Thyroid gland (tissue), 4 donors: ENCODE results near the gene USP44. TPM values are rescaled to one million over a fixed set of nuclear protein-coding genes. Genes with fewer than 3 reads are reported as not detected.

Source experiments
- DNase-seq, 2 donors: peaks; one replicate each; pipeline ENCODE4 v3.0.0-alpha.2; 2019
- H3K27ac ChIP-seq, 3 donors: fragments of 200-600 bp; sonication (generic); 1 replicate in 2 of 3; 2 replicates in 1 of 3; pipeline ENCODE4 v1.5.1; 2016 to 2019; ENCODE audit warnings: mild to moderate bottlenecking in 1 of 3, moderate library complexity in 1 of 3
- H3K27me3 ChIP-seq: fragments of 200-600 bp; sonication (generic); one replicate; pipeline ENCODE4 v1.5.1; 2019
- H3K36me3 ChIP-seq, 2 donors: fragments of 200-600 bp; sonication (generic); one replicate each; pipeline ENCODE4 v1.5.1; 2016 to 2019
- H3K4me1 ChIP-seq, 2 donors: fragments of 200-600 bp; sonication (generic); one replicate each; pipeline ENCODE4 v1.5.1; 2017 to 2019
- H3K4me3 ChIP-seq, 3 donors: fragments of 200-600 bp; sonication (generic); replicated peaks in 1 of 3; 1 replicate in 2 of 3; 2 replicates in 1 of 3; pipeline ENCODE4 v1.5.1; 2016; ENCODE audit warnings: mild to moderate bottlenecking in 1 of 3
- H3K9me3 ChIP-seq: fragments of 200-600 bp; sonication (generic); one replicate; pipeline ENCODE4 v1.5.1; 2017
- POLR2A ChIP-seq, 2 donors: fragments of 450-650 bp; IDR thresholded peaks; one replicate each; pipeline ENCODE4 v1.6.1; 2017; ENCODE audit warnings: antibody characterized with exemption in 2 of 2, mild to moderate bottlenecking in 2 of 2, moderate library complexity in 1 of 2
- WGBS, 2 donors: methylation state at CpG; one replicate each; pipeline ENCODE4 v1.1.5; 2017; 5-methylcytosine and 5-hydroxymethylcytosine counted together
- intact Hi-C: fragments of 100-400 bp; cut with DNase I; formaldehyde crosslinking; loops from one replicate; pipeline ENCODE4 v1.15.1; 2023
- total RNA-seq, 4 donors: library from RNA; depleted of rRNA; stranded (reverse); fragments of >200 nt; gene quantifications; one replicate each; pipeline ENCODE4 v1.2.3, GENCODE V29; 2016
- TF ChIP-seq, protein P1 (sequence below), 6 experiments: fragments of 200-600 bp in 3 of 6; fragments of 450-650 bp in 3 of 6; sonication (generic) in 3 of 6; IDR thresholded peaks; one replicate each; pipeline ENCODE4 v1.5.1; 2016 to 2019; ENCODE audit warnings: antibody characterized with exemption in 6 of 6, mild to moderate bottlenecking in 2 of 6, inconsistent platforms in 1 of 6, moderate library complexity in 1 of 6

Gene USP44
- total RNA-seq, 4 donors from 2014 or later, result 2.8 to 9.1 (median 6.3) TPM

DNA sequence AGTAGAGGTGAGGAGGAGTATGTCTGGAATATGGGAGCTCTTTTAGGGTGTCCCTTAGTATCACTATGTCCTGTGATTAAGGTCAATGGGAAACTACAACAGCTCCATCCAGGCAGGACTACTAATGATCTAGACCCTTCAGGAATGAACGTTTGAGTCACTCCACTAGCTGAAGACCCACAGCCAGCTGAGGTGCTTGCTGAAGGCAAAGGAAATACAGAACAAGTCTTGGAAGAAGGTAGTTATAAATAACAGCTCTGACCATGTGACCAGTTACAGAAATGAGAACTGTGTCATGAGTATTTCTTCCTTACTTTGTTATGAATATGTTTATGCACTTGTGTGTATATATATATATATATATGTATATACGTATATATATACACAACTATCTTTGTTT lies 40.5 kb upstream of the USP44 start:
- no peaks in the 10 kb centered on the region for H3K27me3 ChIP-seq
- H3K27ac ChIP-seq, result no peak overlapping the region
- H3K4me3 ChIP-seq, result no peak overlapping the region
- TF ChIP-seq, protein P1, sequence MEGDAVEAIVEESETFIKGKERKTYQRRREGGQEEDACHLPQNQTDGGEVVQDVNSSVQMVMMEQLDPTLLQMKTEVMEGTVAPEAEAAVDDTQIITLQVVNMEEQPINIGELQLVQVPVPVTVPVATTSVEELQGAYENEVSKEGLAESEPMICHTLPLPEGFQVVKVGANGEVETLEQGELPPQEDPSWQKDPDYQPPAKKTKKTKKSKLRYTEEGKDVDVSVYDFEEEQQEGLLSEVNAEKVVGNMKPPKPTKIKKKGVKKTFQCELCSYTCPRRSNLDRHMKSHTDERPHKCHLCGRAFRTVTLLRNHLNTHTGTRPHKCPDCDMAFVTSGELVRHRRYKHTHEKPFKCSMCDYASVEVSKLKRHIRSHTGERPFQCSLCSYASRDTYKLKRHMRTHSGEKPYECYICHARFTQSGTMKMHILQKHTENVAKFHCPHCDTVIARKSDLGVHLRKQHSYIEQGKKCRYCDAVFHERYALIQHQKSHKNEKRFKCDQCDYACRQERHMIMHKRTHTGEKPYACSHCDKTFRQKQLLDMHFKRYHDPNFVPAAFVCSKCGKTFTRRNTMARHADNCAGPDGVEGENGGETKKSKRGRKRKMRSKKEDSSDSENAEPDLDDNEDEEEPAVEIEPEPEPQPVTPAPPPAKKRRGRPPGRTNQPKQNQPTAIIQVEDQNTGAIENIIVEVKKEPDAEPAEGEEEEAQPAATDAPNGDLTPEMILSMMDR (IDR thresholded peaks at IDR 0.05), result no peak
- no peak for TF ChIP-seq POLR2A (IDR thresholded peaks at IDR 0.05)
- H3K4me1 ChIP-seq, result peaks cover 0 to 7% of the 10 kb centered on the region in 2 donors
- no peaks in the 10 kb centered on the region for H3K36me3 ChIP-seq
- no peak for DNase-seq
- no peaks in the 10 kb centered on the region for H3K9me3 ChIP-seq
- WGBS, 2 donors, result 60 to 63% methylated on average over 2 of the region's 2 CpGs
- intact Hi-C loops, result no loop called here

DNA sequence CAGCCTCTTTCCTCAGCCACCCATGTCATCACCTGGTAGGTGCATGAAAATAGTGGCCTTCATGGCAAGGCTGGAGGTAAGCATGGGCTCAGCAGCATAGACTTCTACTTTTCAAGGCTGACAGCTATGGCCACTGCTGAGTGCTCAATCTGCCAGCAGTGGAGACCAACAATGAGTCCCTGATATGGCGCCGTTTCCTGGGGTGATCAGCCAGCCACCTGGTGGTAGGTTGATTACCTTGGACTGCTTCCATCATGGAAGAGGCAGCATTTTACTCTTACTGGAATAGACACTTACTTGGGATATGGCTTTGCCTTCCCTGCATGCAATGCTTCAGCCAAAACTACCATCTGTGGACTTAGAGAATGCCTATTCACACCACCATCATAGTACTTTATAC lies 39.5 kb upstream of the USP44 start:
- no peak for DNase-seq
- Histone ChIP-seq H3K27ac (no peak overlapping the region), H3K27me3 (no peaks in the 10 kb centered on the region), H3K4me1 (peaks cover 0 to 7% of the 10 kb centered on the region in 2 donors), H3K4me3 (no peak overlapping the region), H3K9me3 (no peaks in the 10 kb centered on the region), H3K36me3 (no peaks in the 10 kb centered on the region)
- intact Hi-C loops, result no loop called here
- TF ChIP-seq, protein P1 (IDR thresholded peaks at IDR 0.05), result no peak
- no peak for TF ChIP-seq POLR2A (IDR thresholded peaks at IDR 0.05)
- 100% methylated on average over 2 of the region's 2 CpGs for WGBS, 2 donors

DNA sequence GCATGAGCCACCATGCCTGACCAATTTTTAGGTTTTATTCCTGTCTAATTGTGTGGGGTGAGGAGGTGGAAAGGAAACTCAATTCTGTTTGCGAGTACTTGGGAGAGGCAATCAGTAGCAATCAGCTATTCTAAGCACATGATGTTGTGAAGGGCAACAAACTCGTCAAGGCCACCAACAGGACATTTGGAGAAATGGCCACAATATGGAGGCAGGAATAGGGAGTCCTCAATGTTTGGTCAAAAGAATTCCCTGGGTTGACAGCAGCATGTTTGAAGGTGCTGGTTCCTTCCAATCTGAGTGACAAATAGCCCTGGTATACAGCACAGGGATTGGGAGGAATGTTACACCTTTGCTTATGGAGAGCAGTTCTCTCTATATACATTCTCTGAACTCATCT lies 32.7 kb upstream of the USP44 start:
- no peak for DNase-seq
- Histone ChIP-seq H3K4me3 (no peak overlapping the region), H3K4me1 (peaks cover 0 to 7% of the 10 kb centered on the region in 2 donors), H3K27ac (no peak overlapping the region), H3K9me3 (no peaks in the 10 kb centered on the region), H3K36me3 (no peaks in the 10 kb centered on the region), H3K27me3 (no peaks in the 10 kb centered on the region)
- 89% methylated on average over 2 of the region's 2 CpGs for WGBS, 2 donors
- no peak for TF ChIP-seq POLR2A (IDR thresholded peaks at IDR 0.05)
- TF ChIP-seq, protein P1 (IDR thresholded peaks at IDR 0.05), result no peak
- intact Hi-C loops, result loop anchor here (10.0 kb wide), 1 partner anchor 231 kb away; no protein-coding TSS in a partner anchor

DNA sequence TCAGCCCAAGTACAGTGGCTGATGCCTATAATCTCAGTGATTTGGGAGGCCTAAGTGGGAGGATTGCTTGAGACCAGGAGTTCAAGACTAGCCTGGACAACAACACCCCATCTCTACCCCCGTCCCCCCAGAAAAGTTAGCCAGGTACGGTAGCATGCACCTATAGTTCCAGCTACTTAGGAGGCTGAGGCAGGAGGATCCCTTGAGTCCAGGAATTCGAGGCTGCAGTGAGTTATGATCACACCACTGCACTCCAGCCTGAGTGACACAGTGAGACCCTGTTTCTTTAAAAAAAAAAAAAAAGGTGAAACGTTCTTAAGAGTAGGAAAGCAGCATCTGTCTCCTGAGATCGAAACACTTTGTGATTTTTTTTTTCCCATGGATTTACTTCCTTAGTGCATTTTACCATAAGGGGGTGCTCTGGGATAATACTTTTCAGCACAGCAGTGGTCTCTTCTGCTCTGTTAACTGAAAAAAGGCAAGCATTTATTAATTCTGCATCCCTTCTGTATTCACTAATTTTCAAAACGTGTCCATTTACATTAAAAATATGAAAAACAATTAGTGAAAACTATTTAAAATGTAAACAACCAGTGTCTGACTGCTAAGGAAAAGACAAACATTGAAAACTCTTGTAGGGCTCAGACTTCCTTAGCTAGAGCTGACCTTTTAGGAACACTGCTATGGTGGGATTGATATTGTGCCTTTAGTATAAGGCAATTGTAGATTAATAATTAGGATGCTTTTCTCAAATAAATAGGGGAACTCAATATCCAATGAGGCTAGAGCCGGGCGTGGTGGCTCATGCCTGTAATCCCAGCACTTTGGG lies 31.2 kb upstream of the USP44 start:
- no peak for DNase-seq
- Histone ChIP-seq H3K36me3 (no peaks in the 10 kb centered on the region), H3K4me1 (no peaks in the 10 kb centered on the region), H3K27ac (no peak overlapping the region), H3K4me3 (no peak overlapping the region), H3K9me3 (no peaks in the 10 kb centered on the region), H3K27me3 (no peaks in the 10 kb centered on the region)
- intact Hi-C loops, result loop anchor here (10.0 kb wide), 1 partner anchor 232 kb away; no protein-coding TSS in a partner anchor
- TF ChIP-seq POLR2A (IDR thresholded peaks at IDR 0.05), result no peak
- TF ChIP-seq, protein P1 (IDR thresholded peaks at IDR 0.05), result peak in 4 of 6 experiments; percentile 25 to 55 (median 43)
- WGBS, 2 donors, result 52 to 53% methylated on average over 8 of the region's 8 CpGs

DNA sequence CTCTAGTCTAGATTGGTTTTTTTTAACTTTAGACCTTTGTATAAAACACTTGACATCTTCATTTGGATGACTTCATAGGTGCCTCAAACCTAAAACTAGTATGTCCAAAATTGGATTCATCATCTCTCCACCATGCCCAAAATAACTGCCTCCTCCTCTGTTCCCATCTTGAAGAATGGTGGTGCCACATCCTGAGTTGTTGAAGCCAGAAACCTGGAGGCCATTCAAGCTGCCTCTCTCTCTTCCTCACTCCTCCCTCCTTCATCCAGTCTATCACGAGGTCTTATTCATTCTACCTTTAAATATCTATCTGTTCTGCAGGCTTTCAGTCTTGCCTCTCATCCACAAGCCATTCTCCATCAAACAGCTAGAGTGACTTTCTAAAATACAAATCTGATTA lies 26.5 kb upstream of the USP44 start:
- DNase-seq, result no peak
- intact Hi-C loops, result no loop called here
- Histone ChIP-seq H3K9me3 (no peaks in the 10 kb centered on the region), H3K36me3 (no peaks in the 10 kb centered on the region), H3K4me1 (no peaks in the 10 kb centered on the region), H3K4me3 (no peak overlapping the region), H3K27ac (no peak overlapping the region), H3K27me3 (no peaks in the 10 kb centered on the region)
- no peak for TF ChIP-seq POLR2A (IDR thresholded peaks at IDR 0.05)
- TF ChIP-seq, protein P1 (IDR thresholded peaks at IDR 0.05), result no peak
- WGBS, 2 donors, result 75 to 90% methylated on average over 1 of the region's 1 CpG
